GM11168 (cell line): ENCODE measurements around the gene ERAL1.
"Not testable (repeated sequence)": the region's sequence is repeated elsewhere in the genome, so short reads cannot be mapped to it uniquely, and the experiment has no call there.

ENCODE experiments used
- in situ Hi-C: fragments of 300-500 bp; cut with MboI; formaldehyde crosslinking; loops from one replicate; pipeline ENCODE4 v1.12.0; 2022; ENCODE audit warnings: low sequenced_read_pairs; ENCODE audit not compliant: unreplicated experiment

ERAL1 gene

DNA sequence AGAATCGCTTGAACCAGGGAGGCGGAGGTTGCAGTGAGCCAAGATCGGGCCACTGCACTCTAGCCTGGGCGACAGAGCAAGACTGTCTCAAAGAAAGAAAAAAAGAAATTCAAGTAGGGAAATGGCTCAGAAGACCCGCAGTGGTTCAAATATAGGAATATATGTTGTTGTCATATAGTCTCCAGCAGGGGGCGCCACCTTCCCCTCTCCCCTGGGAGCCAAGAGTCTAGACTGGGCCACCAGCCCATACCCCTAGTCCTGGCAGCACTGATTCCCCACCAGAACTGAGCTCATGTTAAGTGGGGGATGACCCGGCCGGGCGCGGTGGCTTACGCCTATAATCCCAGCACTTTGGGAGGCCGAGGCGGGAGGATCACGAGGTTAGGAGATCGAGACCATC is 6.1 kb upstream of the ERAL1 start:
- in situ Hi-C loops, result not testable (repeated sequence)

DNA sequence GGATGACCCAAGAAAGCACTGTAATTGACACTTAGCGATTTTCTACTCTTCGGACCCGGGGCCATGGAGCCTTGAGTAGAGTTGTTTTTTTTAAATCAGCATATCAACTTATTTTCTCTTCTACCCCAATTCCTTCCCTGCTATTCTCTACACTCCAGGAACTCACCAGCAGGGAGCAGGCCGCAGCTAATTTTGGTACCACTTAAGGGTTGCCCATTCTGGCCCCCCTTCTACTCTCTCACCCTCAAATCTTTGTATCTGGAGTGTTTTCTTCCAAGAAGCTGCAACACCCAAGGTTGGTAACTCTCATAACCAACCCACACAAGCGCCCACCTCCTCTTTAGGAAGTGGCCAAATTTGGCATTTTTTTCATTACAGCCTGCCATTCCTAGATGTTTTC is 5.5 kb upstream of the ERAL1 start:
- in situ Hi-C loops, result no loop called here

DNA sequence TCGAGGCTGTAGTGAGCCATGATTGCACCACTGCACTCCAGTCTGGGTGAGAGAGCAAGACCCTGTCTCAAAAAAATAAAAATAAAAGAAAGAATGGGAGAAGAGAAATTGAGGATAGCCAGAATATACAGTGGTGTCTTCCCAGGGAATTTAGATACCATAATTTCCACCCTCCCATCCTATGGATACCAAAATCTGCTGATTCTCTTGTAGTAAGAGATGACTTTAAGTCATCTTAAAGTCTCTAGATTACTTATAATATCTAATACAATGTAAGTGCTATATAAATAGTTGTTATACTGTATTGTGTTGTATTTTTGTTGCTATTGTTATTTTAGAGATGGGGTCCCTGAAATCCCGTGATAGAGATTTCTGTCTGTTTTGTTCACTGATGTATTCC is 1.5 kb upstream of the ERAL1 start:
- in situ Hi-C loops, result no loop called here

DNA sequence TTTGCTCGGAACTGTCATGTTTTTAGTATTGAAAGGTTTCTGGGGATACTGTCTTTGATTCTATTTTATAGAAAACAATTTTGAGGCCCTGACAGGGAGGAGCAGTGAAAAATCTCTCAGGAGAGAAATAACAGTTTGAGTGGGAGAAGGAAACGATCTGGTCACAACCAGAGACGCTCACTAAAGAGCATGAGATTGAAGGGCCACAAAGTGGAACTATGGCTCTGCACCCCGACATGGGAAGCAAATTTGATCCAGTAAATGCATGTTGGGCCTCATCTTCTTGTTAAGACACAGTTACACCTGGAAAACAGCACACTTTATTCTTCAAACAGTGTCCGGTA is 492 bp downstream of the ERAL1 start:
- in situ Hi-C loops, result no loop called here

DNA sequence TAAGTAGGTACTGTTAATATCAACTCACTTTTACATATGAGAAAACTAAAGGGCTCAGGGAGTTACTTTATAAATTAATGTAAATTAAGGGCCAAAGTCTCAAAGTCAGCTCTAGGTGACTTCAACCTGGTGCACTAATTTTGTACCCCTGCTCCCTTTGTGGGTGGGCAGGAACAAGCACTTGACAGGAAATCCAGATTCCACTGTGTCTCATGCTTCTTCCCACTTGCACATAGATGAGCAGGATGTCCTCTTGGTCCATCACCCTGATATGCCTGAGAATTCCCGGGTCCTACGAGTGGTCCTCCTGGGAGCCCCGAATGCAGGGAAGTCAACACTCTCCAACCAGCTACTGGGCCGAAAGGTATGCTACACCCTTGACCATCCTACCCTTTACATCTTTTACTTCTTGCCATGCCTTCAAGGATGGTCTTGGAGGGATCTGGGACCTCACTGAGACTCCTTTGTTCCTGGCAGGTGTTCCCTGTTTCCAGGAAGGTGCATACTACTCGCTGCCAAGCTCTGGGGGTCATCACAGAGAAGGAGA is 1.3 kb downstream of the ERAL1 start:
- in situ Hi-C loops, result no loop called here

DNA sequence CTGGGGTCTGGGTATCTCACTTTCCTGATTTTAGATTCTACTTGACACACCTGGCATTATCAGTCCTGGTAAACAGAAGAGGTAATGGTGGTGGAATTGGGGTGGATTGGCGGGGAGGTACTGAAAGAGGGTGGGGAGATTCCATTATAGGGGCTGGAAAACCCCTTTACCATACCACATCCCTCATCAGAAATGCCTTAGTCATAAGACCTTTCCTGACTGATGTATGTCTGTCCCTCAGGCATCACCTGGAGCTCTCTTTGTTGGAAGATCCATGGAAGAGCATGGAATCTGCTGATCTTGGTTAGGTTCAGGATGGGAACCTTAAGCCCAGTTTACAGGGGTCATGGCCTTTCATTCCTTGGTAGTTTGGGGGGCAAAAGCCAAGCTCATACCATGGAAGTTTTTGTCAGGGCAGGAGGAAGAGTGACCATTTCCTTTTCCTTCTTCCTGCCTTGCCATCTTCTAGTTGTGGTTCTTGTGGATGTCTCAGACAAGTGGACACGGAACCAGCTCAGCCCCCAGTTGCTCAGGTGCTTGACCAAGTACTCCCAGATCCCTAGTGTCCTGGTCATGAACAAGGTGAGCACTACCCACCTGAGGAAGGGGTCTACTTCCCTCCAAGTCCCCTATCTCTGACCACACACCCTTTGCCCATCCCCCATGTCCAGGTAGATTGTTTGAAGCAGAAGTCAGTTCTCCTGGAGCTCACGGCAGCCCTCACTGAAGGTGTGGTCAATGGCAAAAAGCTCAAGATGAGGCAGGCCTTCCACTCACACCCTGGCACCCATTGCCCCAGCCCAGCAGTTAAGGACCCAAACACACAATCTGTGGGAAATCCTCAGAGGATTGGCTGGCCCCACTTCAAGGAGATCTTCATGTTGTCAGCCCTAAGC is 3.3 kb downstream of the ERAL1 start:
- in situ Hi-C loops, result no loop called here

DNA sequence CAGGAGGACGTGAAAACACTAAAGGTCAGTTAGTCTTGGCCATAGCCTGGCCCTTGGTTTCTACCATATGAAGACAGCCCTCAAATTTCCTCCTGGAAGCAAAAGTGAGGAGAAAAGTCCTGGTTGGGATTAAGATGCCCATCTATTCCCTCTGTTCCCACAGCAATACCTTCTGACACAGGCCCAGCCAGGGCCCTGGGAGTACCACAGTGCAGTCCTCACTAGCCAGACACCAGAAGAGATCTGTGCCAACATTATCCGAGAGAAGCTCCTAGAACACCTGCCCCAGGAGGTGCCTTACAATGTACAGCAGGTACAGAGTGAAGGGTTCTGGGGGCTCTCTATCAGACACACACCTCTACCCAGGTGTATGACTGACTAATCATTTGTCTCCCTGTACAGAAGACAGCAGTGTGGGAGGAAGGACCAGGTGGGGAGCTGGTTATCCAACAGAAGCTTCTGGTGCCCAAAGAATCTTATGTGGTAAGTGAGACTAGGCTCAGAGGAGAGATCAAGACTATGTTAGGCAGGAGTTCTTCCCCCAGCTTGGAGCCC is 4.1 kb downstream of the ERAL1 start:
- in situ Hi-C loops, result no loop called here

DNA sequence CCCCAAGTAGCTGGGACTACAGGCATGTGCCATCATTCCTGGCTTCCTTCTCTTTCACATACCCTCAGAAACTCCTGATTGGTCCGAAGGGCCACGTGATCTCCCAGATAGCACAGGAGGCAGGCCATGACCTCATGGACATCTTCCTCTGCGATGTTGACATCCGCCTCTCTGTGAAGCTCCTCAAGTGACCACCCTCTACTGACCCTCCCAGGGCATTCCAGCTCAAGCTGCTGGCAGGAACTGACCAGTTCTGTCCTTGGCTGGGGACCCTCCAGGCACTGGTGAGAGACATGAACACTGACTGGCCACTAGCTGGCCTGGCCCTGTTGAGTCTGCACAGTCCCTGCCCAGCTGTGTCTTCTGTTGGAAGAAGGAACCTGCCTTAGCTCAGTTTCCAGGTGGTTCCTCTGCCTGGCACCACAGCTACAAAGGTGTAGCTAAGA is 5.6 kb downstream of the ERAL1 start:
- in situ Hi-C loops, result no loop called here

DNA sequence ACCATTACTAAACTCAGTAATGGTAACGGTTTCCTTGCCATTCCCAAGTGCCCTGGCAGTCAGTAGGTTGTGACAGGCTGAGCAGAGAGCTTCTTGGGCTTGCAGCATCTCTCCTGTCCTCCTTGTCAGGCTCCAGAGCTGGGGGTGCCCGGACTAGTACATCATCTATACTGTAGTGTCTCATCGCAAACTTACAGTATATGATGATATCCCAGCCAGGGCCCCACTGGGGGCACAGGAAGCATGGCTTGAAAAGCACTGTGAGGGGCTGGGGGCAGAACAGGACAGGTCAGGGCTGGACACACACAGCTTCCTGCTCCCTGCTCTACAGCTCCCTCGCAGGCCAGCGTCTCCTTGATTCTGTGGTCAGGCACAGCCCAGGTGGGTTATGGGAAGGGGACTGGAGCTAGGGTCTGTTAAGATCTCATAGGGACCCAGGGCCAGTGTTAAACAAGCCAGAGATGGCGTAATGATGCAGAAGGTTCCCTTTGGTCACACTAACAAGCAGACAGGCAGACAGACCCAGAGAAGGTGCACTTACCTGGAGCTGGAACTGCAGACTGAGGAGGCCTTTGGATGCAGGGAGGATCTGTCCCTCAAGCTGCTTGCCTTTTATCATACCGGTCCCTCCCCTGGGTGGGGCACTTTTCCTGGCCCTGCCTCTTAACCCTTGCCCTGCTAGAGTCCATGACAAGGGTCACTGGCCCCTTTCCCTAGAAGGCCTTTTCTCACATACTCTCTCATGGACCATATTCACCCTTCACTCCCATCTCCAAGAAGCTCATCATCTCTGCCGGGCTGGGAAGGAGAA is 6.8 kb downstream of the ERAL1 start:
- in situ Hi-C loops, result no loop called here

DNA sequence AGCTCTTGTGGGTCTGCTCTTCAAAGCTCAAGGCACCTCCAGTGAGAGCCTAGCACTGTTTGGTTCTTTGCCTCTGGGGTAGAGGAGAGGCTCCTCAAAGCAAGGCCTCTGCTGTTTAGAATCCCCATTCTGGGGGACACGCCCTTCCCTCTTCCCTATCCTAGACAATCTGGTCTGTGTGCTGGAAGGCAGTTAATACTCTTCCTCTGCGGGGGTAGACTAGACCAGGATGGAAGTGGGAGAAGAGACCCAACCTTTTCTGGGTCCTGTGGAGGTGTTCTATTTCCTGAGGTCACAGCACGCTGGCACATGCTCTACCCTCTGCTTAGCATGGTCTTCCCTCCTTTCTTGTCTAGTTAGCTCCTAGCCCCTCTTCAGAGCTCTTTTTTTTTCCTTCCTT is 7.7 kb downstream of the ERAL1 start:
- in situ Hi-C loops, result no loop called here

DNA sequence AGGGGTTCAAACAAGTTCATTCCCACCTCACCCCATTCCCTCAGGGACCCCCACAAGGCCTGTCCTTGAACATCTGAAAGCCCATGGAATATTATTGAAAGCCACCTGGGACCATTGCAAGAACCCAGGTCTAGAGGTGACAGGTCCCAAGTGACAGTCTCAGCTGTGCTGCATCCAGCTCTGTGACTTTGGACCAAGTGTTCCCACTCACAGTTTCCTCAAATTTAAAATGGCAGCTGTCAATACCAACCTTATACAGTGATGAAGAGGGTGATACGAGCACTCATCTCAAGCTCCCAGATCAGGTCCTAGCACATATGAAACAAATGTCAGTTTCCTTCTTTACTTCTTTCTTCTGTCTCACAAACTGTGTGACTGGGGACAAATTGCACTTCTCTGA is 9.1 kb downstream of the ERAL1 start:
- in situ Hi-C loops, result no loop called here

DNA sequence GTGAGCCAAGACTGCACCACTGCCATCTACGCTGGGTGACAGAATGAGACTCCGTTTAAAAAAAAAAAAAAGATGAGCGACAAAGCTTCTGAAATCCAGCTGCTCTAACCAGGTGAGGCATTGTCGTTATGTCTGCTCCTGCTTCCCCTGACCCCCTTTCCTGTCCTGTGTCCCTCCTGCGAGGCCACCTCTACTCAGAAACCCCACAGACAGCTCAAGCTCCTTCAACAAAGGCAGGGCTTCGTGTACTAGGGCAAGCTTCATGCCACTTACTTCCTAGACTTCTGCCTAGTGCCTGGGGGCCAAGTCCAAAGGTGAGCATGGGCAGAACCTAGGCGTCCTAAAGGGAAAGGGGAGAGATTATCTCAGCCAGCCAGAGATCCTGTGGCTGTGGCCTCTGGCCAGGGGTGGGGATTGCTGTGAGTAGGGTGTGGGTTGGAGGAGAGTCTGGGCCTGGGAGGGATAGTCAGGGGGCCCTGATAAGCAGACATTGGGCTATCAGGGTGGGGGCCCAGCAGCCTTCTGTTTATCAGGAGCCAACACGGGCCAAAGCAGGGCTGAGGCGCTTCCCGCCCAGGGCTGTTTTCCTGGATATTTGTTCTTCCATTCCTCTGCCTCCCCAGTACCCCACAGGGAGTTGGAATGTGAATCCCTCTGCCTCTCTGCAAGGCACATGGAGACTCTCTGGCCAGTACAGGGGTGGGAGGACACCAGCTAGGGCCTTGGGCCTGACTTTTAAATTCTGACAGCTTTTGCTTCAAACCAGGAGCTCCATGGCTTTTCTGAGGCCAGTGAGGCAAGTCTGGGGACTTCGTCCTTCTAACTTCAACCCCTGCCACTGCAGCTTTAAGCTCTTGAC is 10.4 kb downstream of the ERAL1 start:
- in situ Hi-C loops, result no loop called here

DNA sequence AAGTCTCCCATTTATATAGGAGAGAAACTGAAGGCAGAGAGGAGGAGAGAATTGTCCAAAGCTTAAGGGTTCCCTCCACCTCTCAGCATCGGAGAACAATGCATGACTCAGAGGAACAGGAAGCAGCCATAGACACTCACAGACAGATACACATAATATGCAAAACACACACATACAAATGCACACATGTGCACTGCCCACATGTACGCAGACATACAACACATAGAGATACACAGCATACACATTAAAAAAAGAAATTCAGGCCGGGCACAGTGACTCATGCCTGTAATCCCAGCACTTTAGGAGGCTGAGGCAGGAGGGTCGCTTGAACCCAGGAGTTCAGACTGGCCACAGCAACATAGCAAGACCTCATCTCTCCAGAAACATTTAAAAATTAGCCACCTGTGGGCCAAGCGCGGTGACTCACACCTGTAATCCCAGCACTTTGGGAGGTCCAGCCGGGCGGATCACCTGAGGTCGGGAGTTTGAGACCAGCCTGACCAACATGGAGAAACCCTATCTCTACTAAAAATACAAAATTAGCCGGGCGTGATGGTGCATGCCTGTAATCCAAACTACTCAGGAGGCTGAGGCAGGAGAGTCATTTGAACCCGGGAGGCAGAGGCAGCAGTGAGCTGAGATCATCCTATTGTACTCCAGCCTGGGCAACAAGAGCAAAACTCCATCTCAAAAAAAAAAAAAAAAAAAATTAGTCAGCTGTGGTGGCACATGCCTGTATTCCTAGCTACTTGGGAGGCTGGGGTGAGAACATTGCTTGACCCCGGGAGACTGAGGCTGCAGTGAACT is 11.3 kb downstream of the ERAL1 start:
- in situ Hi-C loops, result no loop called here

DNA sequence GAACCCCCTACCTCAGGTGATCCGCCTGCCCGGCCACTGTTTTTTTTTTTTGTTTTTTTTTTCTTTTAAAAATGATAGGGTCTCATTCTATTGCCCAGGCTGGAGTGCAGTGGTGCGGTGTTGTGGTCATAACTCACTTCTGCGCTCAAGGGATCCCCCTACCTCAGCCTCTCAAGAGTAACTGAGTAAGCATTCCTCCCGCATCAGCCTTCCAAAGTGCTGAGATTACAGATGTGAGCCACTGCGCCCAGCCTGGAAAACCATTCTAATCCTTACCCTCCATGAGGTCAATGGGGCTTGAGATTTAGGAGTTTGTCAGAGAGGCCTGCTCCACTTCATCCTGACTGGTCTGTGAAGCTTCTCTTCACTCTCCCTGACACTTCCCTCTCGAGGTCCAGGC is 12.5 kb downstream of the ERAL1 start:
- in situ Hi-C loops, result no loop called here

DNA sequence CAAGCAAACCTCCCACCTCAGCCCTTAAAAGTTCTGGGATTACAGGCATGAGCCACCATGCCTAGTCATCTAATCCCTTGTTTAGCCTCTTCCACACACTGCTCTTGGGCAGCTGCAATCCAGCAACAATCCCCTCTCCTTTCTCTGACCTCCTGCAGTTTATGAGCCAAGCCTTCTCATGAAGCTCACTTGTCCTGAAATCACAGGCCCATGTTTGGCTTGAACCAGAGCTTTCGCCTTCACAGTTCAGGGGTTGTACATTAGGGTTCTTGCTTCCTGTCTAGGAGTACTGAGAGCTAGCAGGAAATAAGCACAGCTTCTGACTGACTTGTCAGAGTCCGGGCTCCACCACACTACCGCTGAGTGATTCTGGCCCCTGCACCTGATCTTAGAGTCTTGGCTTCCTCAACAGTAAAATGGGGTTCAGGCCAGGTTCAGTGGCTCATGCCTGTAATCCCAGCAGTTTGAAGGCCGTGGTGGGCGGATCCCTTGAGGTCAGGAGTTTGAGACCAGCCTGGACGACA is 16.3 kb downstream of the ERAL1 start:
- in situ Hi-C loops, result no loop called here

DNA sequence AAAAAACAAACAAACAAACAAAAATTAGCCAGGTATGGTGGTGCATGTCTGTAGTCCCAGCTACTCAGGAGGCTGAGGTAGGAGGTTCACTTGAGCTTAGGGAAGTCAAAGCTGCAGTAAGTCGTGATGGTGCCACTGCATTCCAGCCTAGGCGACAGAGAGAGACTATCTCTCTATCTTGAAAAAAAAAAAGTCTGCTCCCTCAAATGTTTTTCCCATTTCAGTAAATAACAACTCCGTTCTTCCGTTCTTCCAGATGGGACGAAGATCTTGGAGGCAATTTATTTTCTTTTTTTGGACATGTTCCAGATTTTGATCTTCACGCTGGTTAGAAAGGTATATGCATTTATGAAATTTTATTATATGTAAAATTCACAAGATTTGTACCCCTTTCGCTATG is 19.0 kb downstream of the ERAL1 start:
- in situ Hi-C loops, result no loop called here

DNA sequence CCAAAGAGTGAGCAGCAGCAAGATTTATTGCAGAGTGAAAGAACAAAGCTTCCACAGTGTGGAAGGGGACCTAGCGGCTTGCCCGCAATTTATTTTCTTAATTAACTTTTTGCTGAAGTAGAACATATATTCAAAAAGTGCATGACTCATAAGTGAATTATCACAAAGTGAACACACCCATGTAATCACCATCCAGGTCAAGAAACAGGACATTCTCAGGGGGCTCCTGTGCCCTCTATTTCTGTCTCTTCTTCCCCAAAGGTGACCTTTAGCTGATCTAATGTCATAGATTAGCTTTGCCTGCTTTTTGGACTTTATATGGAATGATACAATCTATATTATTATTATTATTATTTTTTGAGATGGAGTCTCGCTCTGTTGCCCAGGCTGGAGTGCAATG is 19.9 kb downstream of the ERAL1 start:
- in situ Hi-C loops, result no loop called here

DNA sequence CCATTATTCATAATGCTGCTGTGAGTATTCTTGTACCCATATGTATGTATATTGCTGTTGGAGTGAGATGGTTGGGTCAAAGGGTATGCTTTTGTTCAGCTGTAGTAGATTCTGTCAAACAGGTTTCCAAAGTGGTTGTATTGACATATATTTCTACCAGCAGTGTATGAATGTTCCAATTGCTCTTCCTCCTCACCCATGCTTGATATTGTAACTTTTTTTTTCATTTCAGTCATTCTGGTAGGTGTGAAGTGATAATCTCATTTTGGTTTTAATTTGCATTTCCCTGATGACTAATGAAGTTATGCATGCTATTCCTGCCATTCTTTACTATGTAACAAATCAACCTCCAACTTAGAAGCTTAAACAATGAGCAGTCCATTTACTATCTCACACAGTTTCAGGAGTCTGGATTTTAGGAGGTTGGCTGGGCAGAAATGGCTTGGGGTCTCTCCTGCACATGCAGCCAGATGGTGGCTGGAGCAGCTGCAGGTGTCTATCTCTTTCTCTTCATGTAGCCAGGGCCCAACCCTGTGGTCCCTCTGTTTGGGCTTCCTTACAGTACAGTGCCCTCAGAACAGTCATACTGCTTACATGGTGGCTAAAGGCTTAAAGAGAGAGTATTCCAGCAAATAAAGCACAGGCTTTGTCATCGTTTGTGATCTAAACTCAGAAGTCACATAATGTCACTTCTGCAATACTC is 21.2 kb downstream of the ERAL1 start:
- in situ Hi-C loops, result no loop called here
